ENCODE data around the gene MRPL22.
"Not testable (repeated sequence)": the region's sequence is repeated elsewhere in the genome, so short reads cannot be mapped to it uniquely, and the experiment has no call there.

The MRPL22 gene

DNA sequence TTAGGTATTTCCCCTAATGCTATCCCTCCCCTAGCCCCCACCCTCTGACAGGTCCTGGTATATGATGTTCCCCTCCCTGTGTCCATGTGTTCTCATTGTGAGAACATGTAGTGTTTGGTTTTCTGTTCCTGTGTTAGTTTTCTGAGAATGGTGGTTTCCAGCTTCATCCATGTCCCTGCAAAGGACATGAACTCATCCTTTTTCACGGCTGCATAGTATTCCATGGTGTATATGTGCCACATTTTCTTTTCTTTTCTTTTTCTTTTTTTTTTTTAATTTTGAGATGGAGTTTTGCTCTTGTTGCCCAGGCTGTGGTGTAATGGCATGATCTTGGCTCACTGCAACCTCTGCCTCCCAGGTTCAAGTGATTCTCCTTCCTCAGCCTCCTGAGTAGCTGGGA, 65.4 kb downstream of the MRPL22 start:
- not testable (repeated sequence) for H2AFZ ChIP-seq (ENCODE audit: insufficient read depth, low read length, poor library complexity); H3K4me1 ChIP-seq (ENCODE audit: control insufficient read depth in 1 of 2, insufficient read depth in 2 of 2, low read length in 2 of 2); H3K4me2 ChIP-seq (ENCODE audit: low read length); H3K79me2 ChIP-seq (ENCODE audit: control insufficient read depth, insufficient read depth, low read length, poor library complexity); H2AK5ac ChIP-seq (ENCODE audit: low read length); H3K9me3 ChIP-seq (ENCODE audit: insufficient read depth, low read depth, low read length); H4K8ac ChIP-seq (ENCODE audit: low read depth, low read length); H3K4me3 ChIP-seq (ENCODE audit: low read depth, low read length); H4K91ac ChIP-seq (ENCODE audit: low read depth, low read length); H2BK12ac ChIP-seq (ENCODE audit: low read length); H3K18ac ChIP-seq (ENCODE audit: low read length); H2BK120ac ChIP-seq (ENCODE audit: insufficient read depth, low read length, poor library complexity); H3K36me3 ChIP-seq (ENCODE audit: control insufficient read depth in 1 of 2, insufficient read depth in 2 of 2, low read length in 2 of 2); H3K4ac ChIP-seq (ENCODE audit: low read depth, low read length); H3K27ac ChIP-seq (ENCODE audit: low read depth, low read length); DNase-seq; H3K14ac ChIP-seq (ENCODE audit: low read length); H3K27me3 ChIP-seq (ENCODE audit: insufficient read depth, low read length); H3K9ac ChIP-seq (ENCODE audit: low read length); H3K23ac ChIP-seq (ENCODE audit: low read length); H4K12ac ChIP-seq (ENCODE audit: low read depth, low read length); H3K79me1 ChIP-seq (ENCODE audit: low read length); H2BK5ac ChIP-seq (ENCODE audit: low read depth, low read length, poor library complexity)
- WGBS (ENCODE audit: extremely low coverage, insufficient coverage, insufficient read length): no CpG with 5 or more reads among the region's 1 CpG

DNA sequence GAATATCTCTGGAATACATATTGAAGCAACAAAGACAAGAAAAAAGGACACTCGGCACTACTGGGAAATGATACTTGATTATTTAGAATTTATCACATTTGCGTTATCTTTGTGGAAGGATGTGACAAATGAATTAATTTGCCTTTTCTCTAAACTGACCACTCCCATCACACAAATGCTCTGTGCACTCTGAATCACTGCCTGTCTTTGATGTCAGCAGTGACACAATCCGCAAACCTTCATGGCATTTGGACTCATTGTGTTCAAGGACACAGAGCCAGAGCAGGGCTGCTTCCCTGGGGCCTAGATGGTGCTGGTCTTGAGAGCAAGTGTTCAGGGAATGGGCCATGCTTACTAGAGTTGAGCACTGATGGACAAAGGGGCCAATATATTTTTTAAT, 67.8 kb downstream of the MRPL22 start:
- Histone ChIP-seq H3K9ac (ENCODE audit: low read length) (no peak overlapping the region), H3K79me2 (ENCODE audit: control insufficient read depth, insufficient read depth, low read length, poor library complexity) (no peaks in the 10 kb centered on the region), H3K14ac (ENCODE audit: low read length) (no peak overlapping the region), H3K79me1 (ENCODE audit: low read length) (no peaks in the 10 kb centered on the region), H4K91ac (ENCODE audit: low read depth, low read length) (no peak overlapping the region), H3K23ac (ENCODE audit: low read length) (no peak overlapping the region), H2BK120ac (ENCODE audit: insufficient read depth, low read length, poor library complexity) (no peak overlapping the region), H3K36me3 (ENCODE audit: control insufficient read depth in 1 of 2, insufficient read depth in 2 of 2, low read length in 2 of 2) (no peaks in the 10 kb centered on the region), H2BK12ac (ENCODE audit: low read length) (no peak overlapping the region), H3K18ac (ENCODE audit: low read length) (no peak overlapping the region), H3K27ac (ENCODE audit: low read depth, low read length) (no peak overlapping the region), H2BK5ac (ENCODE audit: low read depth, low read length, poor library complexity) (no peak overlapping the region), H4K12ac (ENCODE audit: low read depth, low read length) (no peak overlapping the region), H3K27me3 (ENCODE audit: insufficient read depth, low read length) (no peaks in the 10 kb centered on the region), H2AK5ac (ENCODE audit: low read length) (no peak overlapping the region), H2AFZ (ENCODE audit: insufficient read depth, low read length, poor library complexity) (no peak overlapping the region), H3K4me2 (ENCODE audit: low read length) (no peak overlapping the region), H3K4ac (ENCODE audit: low read depth, low read length) (no peak overlapping the region), H3K9me3 (ENCODE audit: insufficient read depth, low read depth, low read length) (no peaks in the 10 kb centered on the region), H4K8ac (ENCODE audit: low read depth, low read length) (no peak overlapping the region), H3K4me1 (ENCODE audit: control insufficient read depth in 1 of 2, insufficient read depth in 2 of 2, low read length in 2 of 2) (no peaks in the 10 kb centered on the region), H3K4me3 (ENCODE audit: low read depth, low read length) (no peak overlapping the region)
- DNase-seq: peak; percentile 23 to 69
- WGBS (ENCODE audit: extremely low coverage, insufficient coverage, insufficient read length): no CpG with 5 or more reads among the region's 3 CpGs

DNA sequence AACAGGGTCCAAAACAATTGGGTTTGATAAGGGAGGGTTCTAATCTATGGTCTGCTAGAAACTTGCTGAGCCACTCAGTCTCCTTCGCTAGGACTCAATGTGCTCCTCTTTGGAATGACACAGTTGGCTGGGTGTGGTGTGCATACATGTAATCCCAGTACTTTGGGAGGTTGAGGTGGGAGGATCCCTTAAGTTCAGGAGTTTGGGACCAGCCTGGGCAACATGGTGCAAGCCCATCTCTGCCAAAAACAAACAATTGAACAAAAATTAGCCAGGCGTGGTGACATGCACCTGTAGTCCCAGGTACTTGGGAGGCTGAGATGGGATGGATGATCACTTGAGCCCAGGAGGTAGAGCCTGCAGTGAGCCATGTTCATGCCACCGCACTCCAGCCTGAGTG, 70.0 kb downstream of the MRPL22 start:
- no peaks in the 10 kb centered on the region for H3K79me1 ChIP-seq (ENCODE audit: low read length)
- H3K9ac ChIP-seq (ENCODE audit: low read length): no peak overlapping the region
- H3K9me3 ChIP-seq (ENCODE audit: insufficient read depth, low read depth, low read length): no peaks in the 10 kb centered on the region
- no peak overlapping the region for H2AK5ac ChIP-seq (ENCODE audit: low read length)
- no peak overlapping the region for H2BK12ac ChIP-seq (ENCODE audit: low read length)
- no peak overlapping the region for H3K18ac ChIP-seq (ENCODE audit: low read length)
- no peak overlapping the region for H3K27ac ChIP-seq (ENCODE audit: low read depth, low read length)
- no peak overlapping the region for H3K4me3 ChIP-seq (ENCODE audit: low read depth, low read length)
- H3K4ac ChIP-seq (ENCODE audit: low read depth, low read length): no peak overlapping the region
- no CpG with 5 or more reads among the region's 3 CpGs for WGBS (ENCODE audit: extremely low coverage, insufficient coverage, insufficient read length)
- no peaks in the 10 kb centered on the region for H3K4me1 ChIP-seq (ENCODE audit: control insufficient read depth in 1 of 2, insufficient read depth in 2 of 2, low read length in 2 of 2)
- H3K27me3 ChIP-seq (ENCODE audit: insufficient read depth, low read length): no peaks in the 10 kb centered on the region
- no peak overlapping the region for H4K8ac ChIP-seq (ENCODE audit: low read depth, low read length)
- H3K79me2 ChIP-seq (ENCODE audit: control insufficient read depth, insufficient read depth, low read length, poor library complexity): no peaks in the 10 kb centered on the region
- H2AFZ ChIP-seq (ENCODE audit: insufficient read depth, low read length, poor library complexity): no peak overlapping the region
- H2BK5ac ChIP-seq (ENCODE audit: low read depth, low read length, poor library complexity): no peak overlapping the region
- no peak overlapping the region for H4K12ac ChIP-seq (ENCODE audit: low read depth, low read length)
- H3K36me3 ChIP-seq (ENCODE audit: control insufficient read depth in 1 of 2, insufficient read depth in 2 of 2, low read length in 2 of 2): no peaks in the 10 kb centered on the region
- H3K4me2 ChIP-seq (ENCODE audit: low read length): no peak overlapping the region
- no peak overlapping the region for H4K91ac ChIP-seq (ENCODE audit: low read depth, low read length)
- no peak overlapping the region for H3K23ac ChIP-seq (ENCODE audit: low read length)
- no peak overlapping the region for H2BK120ac ChIP-seq (ENCODE audit: insufficient read depth, low read length, poor library complexity)
- no peak overlapping the region for H3K14ac ChIP-seq (ENCODE audit: low read length)
- no peak for DNase-seq

DNA sequence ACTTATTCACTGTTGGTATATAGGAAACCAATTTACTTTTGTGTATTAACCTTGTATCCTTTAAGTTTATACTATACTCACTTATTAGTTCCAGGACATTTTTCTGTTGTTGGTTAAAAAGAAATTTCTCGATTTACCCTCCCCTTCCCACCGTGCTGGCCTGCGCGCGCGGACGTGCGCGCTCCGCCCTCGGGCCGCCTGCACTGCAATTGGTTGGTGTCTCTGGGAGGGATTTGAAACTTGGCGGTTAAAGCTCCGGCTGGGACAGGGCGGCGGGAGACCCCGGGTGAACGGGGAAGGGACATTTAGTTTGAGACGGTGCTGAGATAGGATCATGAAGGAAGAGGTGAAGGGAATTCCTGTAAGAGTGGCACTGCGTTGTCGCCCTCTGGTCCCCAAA, 72.7 kb downstream of the MRPL22 start, which contains the start of gene KIF4B:
TSS of gene KIF4B (plus strand) at position 230 of the 400 bp plus-strand sequence. CDS start at position 335, 105 bp downstream.
- no peak within 1 kb of the TSS for H3K14ac ChIP-seq (ENCODE audit: low read length)
- no peaks in the 10 kb centered on the region for H3K9me3 ChIP-seq (ENCODE audit: insufficient read depth, low read depth, low read length)
- no peak within 1 kb of the TSS for H3K4me2 ChIP-seq (ENCODE audit: low read length)
- DNase-seq: no peak
- no peaks in the 10 kb centered on the region for H3K27me3 ChIP-seq (ENCODE audit: insufficient read depth, low read length)
- H3K18ac ChIP-seq (ENCODE audit: low read length): no peak within 1 kb of the TSS
- no peaks in the 10 kb centered on the region for H3K4me1 ChIP-seq (ENCODE audit: control insufficient read depth in 1 of 2, insufficient read depth in 2 of 2, low read length in 2 of 2)
- no peak within 1 kb of the TSS for H2AFZ ChIP-seq (ENCODE audit: insufficient read depth, low read length, poor library complexity)
- H4K8ac ChIP-seq (ENCODE audit: low read depth, low read length): no peak within 1 kb of the TSS
- no peak within 1 kb of the TSS for H3K23ac ChIP-seq (ENCODE audit: low read length)
- H2BK12ac ChIP-seq (ENCODE audit: low read length): no peak within 1 kb of the TSS
- WGBS (ENCODE audit: extremely low coverage, insufficient coverage, insufficient read length): no CpG with 5 or more reads among the region's 21 CpGs
- H3K36me3 ChIP-seq (ENCODE audit: control insufficient read depth in 1 of 2, insufficient read depth in 2 of 2, low read length in 2 of 2): no peaks in the 10 kb centered on the region
- no peaks in the 10 kb centered on the region for H3K79me2 ChIP-seq (ENCODE audit: control insufficient read depth, insufficient read depth, low read length, poor library complexity)
- H2AK5ac ChIP-seq (ENCODE audit: low read length): no peak within 1 kb of the TSS
- no peak within 1 kb of the TSS for H3K9ac ChIP-seq (ENCODE audit: low read length)
- H2BK120ac ChIP-seq (ENCODE audit: insufficient read depth, low read length, poor library complexity): no peak within 1 kb of the TSS
- no peak within 1 kb of the TSS for H3K4ac ChIP-seq (ENCODE audit: low read depth, low read length)
- H2BK5ac ChIP-seq (ENCODE audit: low read depth, low read length, poor library complexity): no peak within 1 kb of the TSS
- H3K4me3 ChIP-seq (ENCODE audit: low read depth, low read length): no peak within 1 kb of the TSS
- no peak within 1 kb of the TSS for H3K27ac ChIP-seq (ENCODE audit: low read depth, low read length)
- H4K12ac ChIP-seq (ENCODE audit: low read depth, low read length): no peak within 1 kb of the TSS
- no peak within 1 kb of the TSS for H4K91ac ChIP-seq (ENCODE audit: low read depth, low read length)
- H3K79me1 ChIP-seq (ENCODE audit: low read length): no peaks in the 10 kb centered on the region

All from trophoblast cell (in vitro differentiated cells and primary cell).